Pancreas (tissue), 10 donors: ENCODE results near the gene AADACL2. TPM values are rescaled to one million over a fixed set of nuclear protein-coding genes. Genes with fewer than 3 reads are reported as not detected.

Experiments
- ATAC-seq, 4 donors: fragments of 200-7000 bp; cut with Tn5 transposase; one replicate each; pipeline versions ENCODE4 v1.8.0 to v1.9.1; 2020; ENCODE audit warnings: mild to moderate bottlenecking in 4 of 4, moderate library complexity in 4 of 4
- DNase-seq, 6 donors: peaks; one replicate each; pipeline ENCODE4 v3.0.0-alpha.2; 2020
- FAIRE-seq: peaks from 2 replicates; lab custom pipeline; 2012; peaks lifted over from hg19 to GRCh38; lab: Jason Lieb, UNC
- H3K27ac ChIP-seq, 4 donors: fragments of 200-600 bp; sonication (generic); 1 replicate in 3 of 4; 2 replicates in 1 of 4; pipeline versions ENCODE4 v1.5.0 to v1.8.0; 2020
- H3K27me3 ChIP-seq, 4 donors: fragments of 200-600 bp; one replicate each; pipeline ENCODE4 v1.8.0; 2021
- H3K36me3 ChIP-seq, 3 donors: fragments of 200-600 bp; sonication (generic) in 1 of 3; one replicate each; pipeline versions ENCODE4 v1.5.0 to v1.8.0; 2020 to 2021
- H3K4me1 ChIP-seq, 3 donors: fragments of 200-600 bp; one replicate each; pipeline ENCODE4 v1.8.0; 2021
- H3K4me3 ChIP-seq, 4 donors: fragments of 200-600 bp; sonication (generic) in 2 of 4; one replicate each; pipeline versions ENCODE4 v1.5.0 to v1.8.0; 2020 to 2021
- H3K9me3 ChIP-seq, 4 donors: fragments of 200-600 bp; one replicate each; pipeline ENCODE4 v1.8.0; 2021
- CTCF ChIP-seq, 4 donors: fragments of 200-600 bp; sonication (generic) in 3 of 4; IDR thresholded peaks; one replicate each; pipeline versions ENCODE4 v1.5.0 to v1.8.0; 2021; ENCODE audit warnings: antibody characterized with exemption in 4 of 4
- WGBS, 2 donors: extraction: QIAGEN DNeasy Blood & Tissue Kit; methylation state at CpG; one replicate each; pipeline ENCODE4 v1.1.7; 2013; 5-methylcytosine and 5-hydroxymethylcytosine counted together
- intact Hi-C, 3 donors: fragments of 100-400 bp; cut with DNase I; formaldehyde crosslinking; loops; one replicate each; pipeline versions ENCODE4 v1.11.1 to v1.14.2; 2022
- polyA plus RNA-seq, 2 donors: library from polyadenylated mRNA; stranded (reverse); fragments of 200-250 nt; gene quantifications; one replicate each; pipeline ENCODE4 v1.2.3, GENCODE V29; 2013
- total RNA-seq, 6 donors: library from RNA; stranded (reverse); fragmentation: NEBNext Ultra II Directional in 4 of 6; extraction: Animal tissue kit (Norgen Biotek cat#: 25700) in 4 of 6; gene quantifications; one replicate each; pipeline versions ENCODE4 v1.2.1 to v1.2.4, GENCODE V29; 2021 to 2023
- donor health status: healthy with polysubstance abuse.
- donor health status: DM: no; HTN: no; CAD: no; lungs with moderate emphysema.
- donor health status: DM: no; HTN: no; CAD: no.
- donor health status: control.
- donor health status: control.
- donor health status: Bipolar disorder and iron deficiency.
- donor health status: DM: yes; HTN: yes; CAD: no.
- donor health status: DM: no; HTN: no; CAD: no.
- donor health status: DM: no; HTN: no; CAD: no.
- donor health status: DM: yes; HTN: yes; CAD: no.

Gene AADACL2
- total and polyA plus RNA-seq, 8 donors: not detected

GRCh38 chr3:151804267-151804666, 70.5 kb downstream of the AADACL2 start:
- FAIRE-seq (no peak), ATAC-seq (peak in 2 of 4 donors; percentile 59 to 70), DNase-seq (no peak)
- Histone ChIP-seq H3K27me3 (no peaks in the 10 kb centered on the region), H3K36me3 (no peaks in the 10 kb centered on the region), H3K27ac (no peak overlapping the region), H3K9me3 (no peaks in the 10 kb centered on the region), H3K4me3 (no peak overlapping the region), H3K4me1 (no peaks in the 10 kb centered on the region)
- TF ChIP-seq CTCF (IDR thresholded peaks at IDR 0.05): no peak
- 13 to 16% methylated on average over 1 of the region's 1 CpG for WGBS, 2 donors
- intact Hi-C loops: no loop called here

- Histone ChIP-seq H3K4me3 (no peak overlapping the region), H3K9me3 (no peaks in the 10 kb centered on the region), H3K36me3 (no peaks in the 10 kb centered on the region), H3K27me3 (no peaks in the 10 kb centered on the region), H3K4me1 (no peaks in the 10 kb centered on the region), H3K27ac (no peak overlapping the region)
- DNase-seq: no peak
- WGBS, 2 donors: 90 to 93% methylated on average over 15 of the region's 15 CpGs
- no peak for ATAC-seq
- no peak for FAIRE-seq
- TF ChIP-seq CTCF (IDR thresholded peaks at IDR 0.05): no peak
- intact Hi-C loops: no loop called here
These were observed 73.1 kb downstream of the AADACL2 start for GRCh38 chr3:151806838-151807237.

Other genes starting within 250 kb of the AADACL2 start
- gene AADAC, start 80.2 kb downstream of the AADACL2 start, total RNA-seq: 10 to 100 TPM in 4 of 6 donors, 1 to 10 TPM in 2; 2.7 to 83.7 (median 19.9) TPM
- 10 to 100 TPM in 1 of 2 donors, 1 to 10 TPM in 1; 9.1 to 20.7 TPM for gene AADAC, start 80.2 kb downstream of the AADACL2 start, polyA plus RNA-seq
- gene SUCNR1, start 139.7 kb downstream of the AADACL2 start, total RNA-seq: under 1 TPM in 5 of 6 donors, not detected in 1; 0.08 to 0.23 (median 0.16) TPM
- gene SUCNR1, start 139.7 kb downstream of the AADACL2 start, polyA plus RNA-seq: under 1 TPM; 0.02 to 0.04 TPM